Hematopoietic multipotent progenitor cell treated with erythropoietin and hydrocortisone succinate and interleukin-3 and kit ligand, for 8 days (in vitro differentiated cells): ENCODE results near the gene ZNF296.
A peak's percentile ranks its signal among the peaks of the same experiment; 100 is the strongest.

Source experiments
- DNase-seq: peaks from one replicate; pipeline ENCODE4 v3.0.0-alpha.2; 2015

The ZNF296 gene

GRCh38 chr19:45051929-45052579 lies 24.2 kb downstream of the ZNF296 start:
- DNase-seq, result no peak

DNA sequence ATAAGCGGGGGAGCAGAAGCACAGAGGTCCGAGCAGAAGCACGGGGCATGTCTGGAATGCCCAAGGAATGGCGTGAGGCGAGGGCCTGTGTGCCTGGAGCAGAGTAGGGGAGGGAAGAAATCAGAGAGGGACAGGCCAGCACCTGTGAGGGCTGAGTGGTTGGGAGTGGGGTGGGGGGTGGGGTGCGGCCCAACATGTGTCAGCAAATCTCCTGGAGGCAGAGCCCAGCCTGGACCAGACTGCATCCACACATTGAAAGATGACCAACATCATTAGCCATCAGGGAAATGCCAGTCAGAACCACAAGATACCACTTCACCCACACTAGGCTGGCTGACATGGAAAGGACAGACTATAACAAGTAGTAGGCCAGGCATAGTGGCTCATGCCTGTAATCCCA lies 26.2 kb downstream of the ZNF296 start:
- DNase-seq, result no peak

GRCh38 chr19:45049073-45049736 lies 27.1 kb downstream of the ZNF296 start:
- no peak for DNase-seq

DNA sequence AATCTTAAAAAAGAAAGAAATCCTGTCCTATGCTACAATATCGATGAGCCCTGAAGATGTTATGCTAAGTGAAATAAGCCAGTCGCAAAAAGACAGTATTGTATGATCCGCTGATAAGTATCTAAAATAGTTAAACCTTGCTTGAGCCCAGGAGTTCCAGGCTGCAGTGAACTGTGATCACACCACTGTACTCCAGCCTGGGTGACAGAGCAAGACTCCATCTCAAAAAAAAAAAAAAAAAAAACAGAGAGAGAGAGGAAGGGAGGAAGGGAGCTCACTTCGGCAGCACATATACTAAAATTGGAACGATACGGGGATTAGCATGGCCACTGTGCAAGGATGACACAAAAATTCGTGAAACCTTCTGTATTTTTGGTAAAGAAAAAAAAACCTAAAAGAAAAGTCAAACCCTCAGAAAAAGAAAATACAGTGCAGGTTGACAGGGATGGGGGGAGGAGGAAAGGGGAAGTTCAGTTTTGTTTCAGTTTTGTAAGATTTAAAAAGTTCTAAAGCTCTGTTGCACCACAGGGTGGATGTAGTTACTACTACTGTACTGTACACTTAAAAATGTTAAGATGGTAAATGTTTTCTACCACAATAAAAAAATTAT lies 29.0 kb downstream of the ZNF296 start:
- DNase-seq, result no peak

DNA sequence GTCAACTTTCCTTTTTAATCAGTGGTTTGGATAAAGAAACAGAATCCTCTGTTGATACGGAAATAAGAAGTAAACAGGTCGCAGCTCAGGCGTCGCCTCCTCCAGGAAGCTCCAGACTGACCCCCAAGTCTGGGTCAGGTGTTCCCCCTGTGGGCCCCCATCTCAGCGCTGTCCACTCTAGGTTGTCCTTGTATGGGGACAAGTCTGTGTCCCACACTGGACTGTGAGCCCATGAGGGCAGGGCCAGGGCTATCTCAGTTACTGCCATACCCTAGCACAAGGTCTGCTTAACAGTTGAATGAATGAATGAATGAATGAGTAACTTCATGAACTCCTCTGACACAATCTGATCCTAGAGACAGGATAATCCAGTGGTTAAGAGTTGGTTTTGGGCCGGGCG lies 29.9 kb downstream of the ZNF296 start:
- no peak for DNase-seq

GRCh38 chr19:45045671-45046353 lies 30.5 kb downstream of the ZNF296 start:
- no peak for DNase-seq

- no peak for DNase-seq
These were observed 35.2 kb downstream of the ZNF296 start for GRCh38 chr19:45041125-45041524.

GRCh38 chr19:45040059-45040771 lies 36.1 kb downstream of the ZNF296 start:
- DNase-seq, result no peak

GRCh38 chr19:45038931-45039893 lies 37.1 kb downstream of the ZNF296 start, which contains the start of gene CLASRP:
Gene CLASRP (plus strand): TSS chr19:45039045. CDS start chr19:45040213, 1,168 bp downstream.
- DNase-seq, result peak; percentile 91

DNA sequence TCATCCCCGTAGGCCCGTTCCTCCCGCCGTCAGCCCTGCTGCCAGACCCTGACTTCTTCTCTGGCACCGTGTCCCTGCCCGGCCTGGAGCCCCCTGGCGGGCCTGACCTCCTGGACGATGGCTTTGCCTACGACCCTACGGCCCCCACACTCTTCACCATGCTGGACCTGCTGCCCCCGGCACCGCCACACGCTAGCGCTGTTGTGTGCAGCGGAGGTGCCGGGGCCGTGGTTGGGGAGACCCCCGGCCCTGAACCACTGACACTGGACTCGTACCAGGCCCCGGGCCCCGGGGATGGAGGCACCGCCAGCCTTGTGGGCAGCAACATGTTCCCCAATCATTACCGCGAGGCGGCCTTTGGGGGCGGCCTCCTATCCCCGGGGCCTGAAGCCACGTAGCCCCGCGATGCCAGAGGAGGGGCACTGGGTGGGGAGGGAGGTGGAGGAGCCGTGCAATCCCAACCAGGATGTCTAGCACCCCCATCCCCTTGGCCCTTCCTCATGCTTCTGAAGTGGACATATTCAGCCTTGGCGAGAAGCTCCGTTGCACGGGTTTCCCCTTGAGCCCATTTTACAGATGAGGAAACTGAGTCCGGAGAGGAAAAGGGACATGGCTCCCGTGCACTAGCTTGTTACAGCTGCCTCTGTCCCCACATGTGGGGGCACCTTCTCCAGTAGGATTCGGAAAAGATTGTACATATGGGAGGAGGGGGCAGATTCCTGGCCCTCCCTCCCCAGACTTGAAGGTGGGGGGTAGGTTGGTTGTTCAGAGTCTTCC lies 38.7 kb downstream of the ZNF296 start:
- DNase-seq, result no peak

- DNase-seq, result no peak
These were observed 40.5 kb downstream of the ZNF296 start for GRCh38 chr19:45035755-45036154.

GRCh38 chr19:45032421-45032820 lies 43.9 kb downstream of the ZNF296 start:
- DNase-seq, result no peak

- DNase-seq, result no peak
These were observed 45.5 kb downstream of the ZNF296 start for GRCh38 chr19:45030825-45031224.

GRCh38 chr19:45027371-45027770 lies 48.9 kb downstream of the ZNF296 start:
- DNase-seq, result no peak

DNA sequence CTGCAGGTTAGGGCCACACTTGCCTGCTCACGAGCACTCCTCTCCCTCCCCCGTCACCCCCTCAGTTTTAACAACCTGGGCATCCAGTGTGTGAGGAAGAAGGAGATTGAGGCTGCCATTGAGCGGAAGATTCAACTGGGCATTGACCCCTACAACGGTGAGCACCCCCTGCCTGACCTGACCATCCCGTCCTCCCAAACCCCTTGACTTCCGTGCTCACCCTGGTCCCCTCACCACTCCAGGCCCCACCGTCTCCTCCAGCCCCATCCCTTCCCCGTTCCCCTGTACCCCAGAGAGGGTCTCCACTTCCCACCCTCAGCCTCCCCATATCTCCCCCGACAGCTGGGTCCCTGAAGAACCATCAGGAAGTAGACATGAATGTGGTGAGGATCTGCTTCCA lies 51.0 kb downstream of the ZNF296 start:
- no peak for DNase-seq

GRCh38 chr19:45023048-45023447 lies 53.2 kb downstream of the ZNF296 start:
- no peak for DNase-seq

DNA sequence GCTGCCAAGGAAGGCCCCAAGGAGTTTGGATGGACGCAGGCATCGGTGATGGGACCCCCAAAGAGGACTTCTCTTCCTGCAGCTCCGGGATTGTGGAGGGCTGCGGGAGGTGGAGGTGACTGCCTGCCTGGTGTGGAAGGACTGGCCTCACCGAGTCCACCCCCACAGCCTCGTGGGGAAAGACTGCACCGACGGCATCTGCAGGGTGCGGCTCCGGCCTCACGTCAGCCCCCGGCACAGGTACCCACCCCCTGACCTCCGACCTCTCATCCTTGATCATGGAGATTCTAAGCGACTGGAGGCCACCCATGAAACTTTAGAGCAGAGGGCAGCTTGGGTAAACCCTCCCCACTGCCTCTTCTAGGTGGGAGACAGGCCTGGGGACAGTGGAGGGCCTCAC lies 54.3 kb downstream of the ZNF296 start:
- DNase-seq, result no peak
